WTC11 (cell line): ENCODE data around the gene MMS19. TPM values are rescaled to one million over a fixed set of nuclear protein-coding genes. Genes with fewer than 3 reads are reported as not detected.

ENCODE experiments used
- ATAC-seq: fragments of 200-7000 bp; cut with Tn5 transposase; 2 replicates; pipeline ENCODE4 v1.10.0; 2021; ENCODE audit warnings: mild to moderate bottlenecking, moderate library complexity
- CTCF ChIA-PET: fragments of 300-600 bp; sonication (Branson Sonifier 250); formaldehyde crosslinking; loops from one replicate; lab custom pipeline; 2021; ENCODE audit warnings: antibody characterized with exemption; lab: Charles Lee
- POLR2A ChIA-PET: fragments of 350-600 bp; sonication (Branson Sonifier 250); formaldehyde crosslinking; loops from one replicate; lab custom pipeline; 2021; ENCODE audit warnings: antibody characterized with exemption; lab: Charles Lee
- DNase-seq: peaks from one replicate; pipeline ENCODE4 v3.0.0; 2021; ENCODE audit warnings: low spot score
- H3K27ac Mint-ChIP-seq: 2 replicates; pipeline ENCODE4 v1.8.0; 2021; ENCODE audit warnings: mixed read lengths
- H3K27me3 Mint-ChIP-seq: 2 replicates; pipeline ENCODE4 v1.8.0; 2021; ENCODE audit warnings: low read depth, mild to moderate bottlenecking, moderate library complexity, mixed read lengths
- H3K36me3 Mint-ChIP-seq: 2 replicates; pipeline ENCODE4 v1.8.0; 2021; ENCODE audit warnings: mixed read lengths
- H3K4me1 Mint-ChIP-seq: 2 replicates; pipeline ENCODE4 v1.8.0; 2022; ENCODE audit warnings: mixed read lengths
- H3K4me3 Mint-ChIP-seq: 2 replicates; pipeline ENCODE4 v1.8.0; 2021; ENCODE audit warnings: mild to moderate bottlenecking, moderate library complexity, mixed read lengths
- H3K9me3 Mint-ChIP-seq: 2 replicates; pipeline ENCODE4 v1.8.0; 2021; ENCODE audit warnings: mixed read lengths
- ESRRA ChIP-seq: sonication (generic); formaldehyde crosslinking; IDR thresholded peaks from 2 replicates; pipeline ENCODE4 v1.8.1; 2022; ENCODE audit warnings: mild to moderate bottlenecking, missing genetic modification reagents, borderline replicate concordance
- HMGA2 ChIP-seq: fragments of 250-450 bp; sonication (Bioruptor Pico); IDR thresholded peaks from 2 replicates; pipeline ENCODE4 v1.4.0; 2021; ENCODE audit warnings: mild to moderate bottlenecking, moderate library complexity
- NFATC4 ChIP-seq: fragments of 250-450 bp; sonication (Bioruptor Pico); IDR thresholded peaks from 2 replicates; pipeline ENCODE4 v1.9.0; 2021; ENCODE audit warnings: mild to moderate bottlenecking
- NFE2L1 ChIP-seq: sonication (generic); formaldehyde crosslinking; IDR thresholded peaks from 2 replicates; pipeline ENCODE4 v1.8.1; 2023; ENCODE audit warnings: missing genetic modification reagents
- NFYB ChIP-seq: sonication (generic); formaldehyde crosslinking; conservative IDR thresholded peaks from 2 replicates; pipeline ENCODE4 v1.8.0; 2022; ENCODE audit warnings: low read depth, missing genetic modification reagents
- PRRX2 ChIP-seq: fragments of 250-450 bp; sonication (Bioruptor Pico); IDR thresholded peaks from 2 replicates; pipeline ENCODE4 v1.8.0; 2021; ENCODE audit warnings: mild to moderate bottlenecking
- RORB ChIP-seq: fragments of 250-450 bp; sonication (Bioruptor Pico); IDR thresholded peaks from 2 replicates; pipeline ENCODE4 v1.9.0; 2021; ENCODE audit warnings: mild to moderate bottlenecking
- SMAD4 ChIP-seq: sonication (generic); formaldehyde crosslinking; IDR thresholded peaks from 2 replicates; pipeline ENCODE4 v1.8.0; 2022; ENCODE audit warnings: mild to moderate bottlenecking, missing genetic modification reagents
- ZNF138 ChIP-seq: sonication (generic); formaldehyde crosslinking; conservative IDR thresholded peaks from 2 replicates; pipeline ENCODE4 v1.8.1; 2022; ENCODE audit warnings: mild to moderate bottlenecking, moderate library complexity, missing genetic modification reagents
- ZNF219 ChIP-seq: sonication (generic); formaldehyde crosslinking; IDR thresholded peaks from 2 replicates; pipeline ENCODE4 v1.8.0; 2023; ENCODE audit warnings: missing genetic modification reagents, mild to moderate bottlenecking, borderline replicate concordance
- ZNF396 ChIP-seq: fragments of 250-450 bp; sonication (Bioruptor Pico); IDR thresholded peaks from 2 replicates; pipeline ENCODE4 v1.8.0; 2021; ENCODE audit warnings: mild to moderate bottlenecking, moderate library complexity, borderline replicate concordance
- ZNF416 ChIP-seq: fragments of 250-450 bp; sonication (Bioruptor Pico); IDR thresholded peaks from 2 replicates; pipeline ENCODE4 v1.9.0; 2021; ENCODE audit warnings: mild to moderate bottlenecking, inconsistent platforms
- ZNF671 ChIP-seq: fragments of 250-450 bp; sonication (Bioruptor Pico); IDR thresholded peaks from 2 replicates; pipeline ENCODE4 v1.8.0; 2021; ENCODE audit warnings: mild to moderate bottlenecking
- total RNA-seq: library from RNA; stranded (reverse); gene quantifications from 3 replicates; pipeline ENCODE4 v1.2.3, GENCODE V29; 2021
- TF ChIP-seq, protein P1 (sequence below): fragments of 250-450 bp; sonication (Bioruptor Pico); IDR thresholded peaks from 2 replicates; pipeline ENCODE4 v1.9.0; 2021; ENCODE audit warnings: mild to moderate bottlenecking
- TF ChIP-seq, protein P2 (sequence below): sonication (generic); formaldehyde crosslinking; IDR thresholded peaks from 2 replicates; pipeline ENCODE4 v1.8.1; 2023; ENCODE audit warnings: mild to moderate bottlenecking, missing genetic modification reagents, moderate library complexity
- TF ChIP-seq, protein P3 (sequence below): sonication (generic); formaldehyde crosslinking; IDR thresholded peaks from 2 replicates; pipeline ENCODE4 v1.8.1; 2022; ENCODE audit warnings: missing genetic modification reagents, borderline replicate concordance
- TF ChIP-seq, protein P4 (sequence below): sonication (generic); formaldehyde crosslinking; IDR thresholded peaks from 2 replicates; pipeline ENCODE4 v1.8.0; 2023; ENCODE audit warnings: missing genetic modification reagents, mild to moderate bottlenecking, borderline replicate concordance
- TF ChIP-seq, protein P5 (sequence below): sonication (generic); formaldehyde crosslinking; IDR thresholded peaks from 2 replicates; pipeline ENCODE4 v1.8.1; 2023; ENCODE audit warnings: mild to moderate bottlenecking, missing genetic modification reagents, borderline replicate concordance
- TF ChIP-seq, protein P6 (sequence below): fragments of 200-600 bp; IDR thresholded peaks from 2 replicates; pipeline ENCODE4 v1.8.0; 2022; ENCODE audit warnings: antibody characterized with exemption
- TF ChIP-seq, protein P7 (sequence below): sonication (generic); formaldehyde crosslinking; IDR thresholded peaks from 2 replicates; pipeline ENCODE4 v1.8.0; 2023; ENCODE audit warnings: mild to moderate bottlenecking, missing genetic modification reagents

The MMS19 gene
- total RNA-seq, 1 experiment from 2014 or later, result 135 TPM

DNA sequence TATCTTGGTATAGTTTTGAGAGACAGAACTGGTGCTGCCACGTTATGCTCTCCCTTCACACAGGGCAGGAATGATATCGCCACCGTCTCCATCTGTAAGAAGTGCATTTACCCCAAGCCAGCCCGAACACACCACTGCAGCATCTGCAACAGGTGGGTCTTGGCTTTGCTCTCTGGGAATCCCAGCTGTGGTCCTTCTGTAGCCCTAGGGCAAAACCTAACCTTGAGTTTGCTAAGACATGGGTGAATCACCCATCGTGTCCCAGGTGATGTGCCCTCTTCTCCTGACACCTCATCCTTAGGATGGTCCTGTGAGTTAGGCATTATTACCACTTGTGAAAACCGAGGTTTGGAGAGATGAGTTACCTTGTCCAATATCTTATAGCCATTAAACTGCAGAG, 45.9 kb downstream of the MMS19 start (continued):
- TF ChIP-seq, protein P1, sequence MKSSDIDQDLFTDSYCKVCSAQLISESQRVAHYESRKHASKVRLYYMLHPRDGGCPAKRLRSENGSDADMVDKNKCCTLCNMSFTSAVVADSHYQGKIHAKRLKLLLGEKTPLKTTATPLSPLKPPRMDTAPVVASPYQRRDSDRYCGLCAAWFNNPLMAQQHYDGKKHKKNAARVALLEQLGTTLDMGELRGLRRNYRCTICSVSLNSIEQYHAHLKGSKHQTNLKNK (CRISPR knock-in tag), result no peak
- no peak for TF ChIP-seq NFE2L1 (CRISPR knock-in tag)
- no peak for TF ChIP-seq NFATC4 (CRISPR knock-in tag)
- no peak for TF ChIP-seq HMGA2
- TF ChIP-seq, protein P2, sequence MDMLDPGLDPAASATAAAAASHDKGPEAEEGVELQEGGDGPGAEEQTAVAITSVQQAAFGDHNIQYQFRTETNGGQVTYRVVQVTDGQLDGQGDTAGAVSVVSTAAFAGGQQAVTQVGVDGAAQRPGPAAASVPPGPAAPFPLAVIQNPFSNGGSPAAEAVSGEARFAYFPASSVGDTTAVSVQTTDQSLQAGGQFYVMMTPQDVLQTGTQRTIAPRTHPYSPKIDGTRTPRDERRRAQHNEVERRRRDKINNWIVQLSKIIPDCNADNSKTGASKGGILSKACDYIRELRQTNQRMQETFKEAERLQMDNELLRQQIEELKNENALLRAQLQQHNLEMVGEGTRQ (CRISPR knock-in tag), result no peak

DNA sequence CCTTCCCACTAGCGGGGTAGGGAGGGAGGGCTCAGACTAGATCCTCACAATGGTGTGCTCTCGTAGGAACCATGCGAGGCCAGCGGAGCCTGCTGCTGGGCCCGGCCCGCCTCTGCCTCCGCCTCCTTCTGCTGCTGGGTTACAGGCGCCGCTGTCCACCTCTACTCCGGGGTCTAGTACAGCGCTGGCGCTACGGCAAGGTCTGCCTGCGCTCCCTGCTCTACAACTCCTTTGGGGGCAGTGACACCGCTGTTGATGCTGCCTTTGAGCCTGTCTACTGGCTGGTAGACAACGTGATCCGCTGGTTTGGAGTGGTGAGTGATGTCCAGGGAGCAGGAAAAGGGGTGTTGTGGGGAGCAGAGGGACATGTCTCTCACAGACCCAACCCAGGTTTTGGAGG, 46.6 kb downstream of the MMS19 start:
- no peak for TF ChIP-seq ZNF138
- no peak for TF ChIP-seq NFYB
- TF ChIP-seq, protein P3, sequence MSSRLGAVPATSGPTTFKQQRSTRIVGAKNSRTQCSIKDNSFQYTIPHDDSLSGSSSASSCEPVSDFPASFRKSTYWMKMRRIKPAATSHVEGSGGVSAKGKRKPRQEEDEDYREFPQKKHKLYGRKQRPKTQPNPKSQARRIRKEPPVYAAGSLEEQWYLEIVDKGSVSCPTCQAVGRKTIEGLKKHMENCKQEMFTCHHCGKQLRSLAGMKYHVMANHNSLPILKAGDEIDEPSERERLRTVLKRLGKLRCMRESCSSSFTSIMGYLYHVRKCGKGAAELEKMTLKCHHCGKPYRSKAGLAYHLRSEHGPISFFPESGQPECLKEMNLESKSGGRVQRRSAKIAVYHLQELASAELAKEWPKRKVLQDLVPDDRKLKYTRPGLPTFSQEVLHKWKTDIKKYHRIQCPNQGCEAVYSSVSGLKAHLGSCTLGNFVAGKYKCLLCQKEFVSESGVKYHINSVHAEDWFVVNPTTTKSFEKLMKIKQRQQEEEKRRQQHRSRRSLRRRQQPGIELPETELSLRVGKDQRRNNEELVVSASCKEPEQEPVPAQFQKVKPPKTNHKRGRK (CRISPR knock-in tag), result no peak
- TF ChIP-seq ZNF396 (CRISPR knock-in tag), result no peak
- no peak for TF ChIP-seq ZNF671
- TF ChIP-seq, protein P4, sequence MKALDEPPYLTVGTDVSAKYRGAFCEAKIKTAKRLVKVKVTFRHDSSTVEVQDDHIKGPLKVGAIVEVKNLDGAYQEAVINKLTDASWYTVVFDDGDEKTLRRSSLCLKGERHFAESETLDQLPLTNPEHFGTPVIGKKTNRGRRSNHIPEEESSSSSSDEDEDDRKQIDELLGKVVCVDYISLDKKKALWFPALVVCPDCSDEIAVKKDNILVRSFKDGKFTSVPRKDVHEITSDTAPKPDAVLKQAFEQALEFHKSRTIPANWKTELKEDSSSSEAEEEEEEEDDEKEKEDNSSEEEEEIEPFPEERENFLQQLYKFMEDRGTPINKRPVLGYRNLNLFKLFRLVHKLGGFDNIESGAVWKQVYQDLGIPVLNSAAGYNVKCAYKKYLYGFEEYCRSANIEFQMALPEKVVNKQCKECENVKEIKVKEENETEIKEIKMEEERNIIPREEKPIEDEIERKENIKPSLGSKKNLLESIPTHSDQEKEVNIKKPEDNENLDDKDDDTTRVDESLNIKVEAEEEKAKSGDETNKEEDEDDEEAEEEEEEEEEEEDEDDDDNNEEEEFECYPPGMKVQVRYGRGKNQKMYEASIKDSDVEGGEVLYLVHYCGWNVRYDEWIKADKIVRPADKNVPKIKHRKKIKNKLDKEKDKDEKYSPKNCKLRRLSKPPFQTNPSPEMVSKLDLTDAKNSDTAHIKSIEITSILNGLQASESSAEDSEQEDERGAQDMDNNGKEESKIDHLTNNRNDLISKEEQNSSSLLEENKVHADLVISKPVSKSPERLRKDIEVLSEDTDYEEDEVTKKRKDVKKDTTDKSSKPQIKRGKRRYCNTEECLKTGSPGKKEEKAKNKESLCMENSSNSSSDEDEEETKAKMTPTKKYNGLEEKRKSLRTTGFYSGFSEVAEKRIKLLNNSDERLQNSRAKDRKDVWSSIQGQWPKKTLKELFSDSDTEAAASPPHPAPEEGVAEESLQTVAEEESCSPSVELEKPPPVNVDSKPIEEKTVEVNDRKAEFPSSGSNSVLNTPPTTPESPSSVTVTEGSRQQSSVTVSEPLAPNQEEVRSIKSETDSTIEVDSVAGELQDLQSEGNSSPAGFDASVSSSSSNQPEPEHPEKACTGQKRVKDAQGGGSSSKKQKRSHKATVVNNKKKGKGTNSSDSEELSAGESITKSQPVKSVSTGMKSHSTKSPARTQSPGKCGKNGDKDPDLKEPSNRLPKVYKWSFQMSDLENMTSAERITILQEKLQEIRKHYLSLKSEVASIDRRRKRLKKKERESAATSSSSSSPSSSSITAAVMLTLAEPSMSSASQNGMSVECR (CRISPR knock-in tag), result no peak
- no peak for TF ChIP-seq PRRX2 (CRISPR knock-in tag)
- TF ChIP-seq, protein P5, sequence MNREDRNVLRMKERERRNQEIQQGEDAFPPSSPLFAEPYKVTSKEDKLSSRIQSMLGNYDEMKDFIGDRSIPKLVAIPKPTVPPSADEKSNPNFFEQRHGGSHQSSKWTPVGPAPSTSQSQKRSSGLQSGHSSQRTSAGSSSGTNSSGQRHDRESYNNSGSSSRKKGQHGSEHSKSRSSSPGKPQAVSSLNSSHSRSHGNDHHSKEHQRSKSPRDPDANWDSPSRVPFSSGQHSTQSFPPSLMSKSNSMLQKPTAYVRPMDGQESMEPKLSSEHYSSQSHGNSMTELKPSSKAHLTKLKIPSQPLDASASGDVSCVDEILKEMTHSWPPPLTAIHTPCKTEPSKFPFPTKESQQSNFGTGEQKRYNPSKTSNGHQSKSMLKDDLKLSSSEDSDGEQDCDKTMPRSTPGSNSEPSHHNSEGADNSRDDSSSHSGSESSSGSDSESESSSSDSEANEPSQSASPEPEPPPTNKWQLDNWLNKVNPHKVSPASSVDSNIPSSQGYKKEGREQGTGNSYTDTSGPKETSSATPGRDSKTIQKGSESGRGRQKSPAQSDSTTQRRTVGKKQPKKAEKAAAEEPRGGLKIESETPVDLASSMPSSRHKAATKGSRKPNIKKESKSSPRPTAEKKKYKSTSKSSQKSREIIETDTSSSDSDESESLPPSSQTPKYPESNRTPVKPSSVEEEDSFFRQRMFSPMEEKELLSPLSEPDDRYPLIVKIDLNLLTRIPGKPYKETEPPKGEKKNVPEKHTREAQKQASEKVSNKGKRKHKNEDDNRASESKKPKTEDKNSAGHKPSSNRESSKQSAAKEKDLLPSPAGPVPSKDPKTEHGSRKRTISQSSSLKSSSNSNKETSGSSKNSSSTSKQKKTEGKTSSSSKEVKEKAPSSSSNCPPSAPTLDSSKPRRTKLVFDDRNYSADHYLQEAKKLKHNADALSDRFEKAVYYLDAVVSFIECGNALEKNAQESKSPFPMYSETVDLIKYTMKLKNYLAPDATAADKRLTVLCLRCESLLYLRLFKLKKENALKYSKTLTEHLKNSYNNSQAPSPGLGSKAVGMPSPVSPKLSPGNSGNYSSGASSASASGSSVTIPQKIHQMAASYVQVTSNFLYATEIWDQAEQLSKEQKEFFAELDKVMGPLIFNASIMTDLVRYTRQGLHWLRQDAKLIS (CRISPR knock-in tag), result no peak
- no peak for TF ChIP-seq ZNF416 (CRISPR knock-in tag)
- TF ChIP-seq ZNF219 (CRISPR knock-in tag), result no peak
- no peak for TF ChIP-seq RORB
- TF ChIP-seq, protein P6, sequence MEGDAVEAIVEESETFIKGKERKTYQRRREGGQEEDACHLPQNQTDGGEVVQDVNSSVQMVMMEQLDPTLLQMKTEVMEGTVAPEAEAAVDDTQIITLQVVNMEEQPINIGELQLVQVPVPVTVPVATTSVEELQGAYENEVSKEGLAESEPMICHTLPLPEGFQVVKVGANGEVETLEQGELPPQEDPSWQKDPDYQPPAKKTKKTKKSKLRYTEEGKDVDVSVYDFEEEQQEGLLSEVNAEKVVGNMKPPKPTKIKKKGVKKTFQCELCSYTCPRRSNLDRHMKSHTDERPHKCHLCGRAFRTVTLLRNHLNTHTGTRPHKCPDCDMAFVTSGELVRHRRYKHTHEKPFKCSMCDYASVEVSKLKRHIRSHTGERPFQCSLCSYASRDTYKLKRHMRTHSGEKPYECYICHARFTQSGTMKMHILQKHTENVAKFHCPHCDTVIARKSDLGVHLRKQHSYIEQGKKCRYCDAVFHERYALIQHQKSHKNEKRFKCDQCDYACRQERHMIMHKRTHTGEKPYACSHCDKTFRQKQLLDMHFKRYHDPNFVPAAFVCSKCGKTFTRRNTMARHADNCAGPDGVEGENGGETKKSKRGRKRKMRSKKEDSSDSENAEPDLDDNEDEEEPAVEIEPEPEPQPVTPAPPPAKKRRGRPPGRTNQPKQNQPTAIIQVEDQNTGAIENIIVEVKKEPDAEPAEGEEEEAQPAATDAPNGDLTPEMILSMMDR, result no peak
- no peak for TF ChIP-seq SMAD4 (CRISPR knock-in tag)
- no peak for TF ChIP-seq ESRRA (CRISPR knock-in tag)
- TF ChIP-seq, protein P7, sequence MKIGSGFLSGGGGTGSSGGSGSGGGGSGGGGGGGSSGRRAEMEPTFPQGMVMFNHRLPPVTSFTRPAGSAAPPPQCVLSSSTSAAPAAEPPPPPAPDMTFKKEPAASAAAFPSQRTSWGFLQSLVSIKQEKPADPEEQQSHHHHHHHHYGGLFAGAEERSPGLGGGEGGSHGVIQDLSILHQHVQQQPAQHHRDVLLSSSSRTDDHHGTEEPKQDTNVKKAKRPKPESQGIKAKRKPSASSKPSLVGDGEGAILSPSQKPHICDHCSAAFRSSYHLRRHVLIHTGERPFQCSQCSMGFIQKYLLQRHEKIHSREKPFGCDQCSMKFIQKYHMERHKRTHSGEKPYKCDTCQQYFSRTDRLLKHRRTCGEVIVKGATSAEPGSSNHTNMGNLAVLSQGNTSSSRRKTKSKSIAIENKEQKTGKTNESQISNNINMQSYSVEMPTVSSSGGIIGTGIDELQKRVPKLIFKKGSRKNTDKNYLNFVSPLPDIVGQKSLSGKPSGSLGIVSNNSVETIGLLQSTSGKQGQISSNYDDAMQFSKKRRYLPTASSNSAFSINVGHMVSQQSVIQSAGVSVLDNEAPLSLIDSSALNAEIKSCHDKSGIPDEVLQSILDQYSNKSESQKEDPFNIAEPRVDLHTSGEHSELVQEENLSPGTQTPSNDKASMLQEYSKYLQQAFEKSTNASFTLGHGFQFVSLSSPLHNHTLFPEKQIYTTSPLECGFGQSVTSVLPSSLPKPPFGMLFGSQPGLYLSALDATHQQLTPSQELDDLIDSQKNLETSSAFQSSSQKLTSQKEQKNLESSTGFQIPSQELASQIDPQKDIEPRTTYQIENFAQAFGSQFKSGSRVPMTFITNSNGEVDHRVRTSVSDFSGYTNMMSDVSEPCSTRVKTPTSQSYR (CRISPR knock-in tag), result no peak
- Mint-ChIP-seq H3K36me3 (peaks cover 41% of the 10 kb centered on the region), H3K4me1 (peaks cover 9% of the 10 kb centered on the region; the same call in 1 of the 2 replicates), H3K4me3 (no peak overlapping the region), H3K27me3 (no peaks in the 10 kb centered on the region), H3K9me3 (no peaks in the 10 kb centered on the region), H3K27ac (no peak overlapping the region)
- DNase-seq (no peak), ATAC-seq (peak; percentile 19)
- ChIA-PET CTCF (no interaction called here), POLR2A (no interaction called here)
